ENCODE measurements around the gene VWA8. TPM values are rescaled to one million over a fixed set of nuclear protein-coding genes. Genes with fewer than 3 reads are reported as not detected.

The VWA8 gene
- total RNA-seq, 1 experiment from 2014 or later = 22.6 TPM

DNA sequence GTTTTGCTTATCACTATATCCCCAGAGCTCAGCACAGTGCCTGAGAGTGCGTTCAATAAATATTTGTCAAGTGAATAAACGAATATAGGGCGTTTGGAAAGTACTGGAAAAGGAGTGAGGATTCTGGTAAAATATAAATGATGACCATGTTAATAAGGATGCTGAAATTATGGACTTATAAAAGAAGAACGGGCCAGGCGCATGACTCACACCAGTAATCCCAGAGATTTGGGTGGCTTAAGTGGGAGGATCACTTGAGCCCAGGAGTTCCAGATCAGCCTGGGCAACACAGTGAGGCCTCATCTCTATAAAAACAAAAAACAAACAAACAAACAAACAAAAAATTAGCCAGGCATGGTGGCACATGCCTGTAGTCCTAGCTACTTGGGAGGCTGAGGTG is 198.1 kb downstream of the VWA8 start:
- H3K27me3 ChIP-seq (ENCODE audit: insufficient read depth, low read length) = no peaks in the 10 kb centered on the region
- no peak overlapping the region for H2AFZ ChIP-seq (ENCODE audit: low read depth, low read length, poor library complexity, severe bottlenecking)
- DNase-seq (ENCODE audit: low read depth, low spot score) (no peak), ATAC-seq (no peak)
- no peak for TF ChIP-seq YY1 (IDR thresholded peaks at IDR 0.05; ENCODE audit: extremely low read depth, insufficient replicate concordance, low read depth, low read length)
- TF ChIP-seq ZNF274 (IDR thresholded peaks at IDR 0.05; ENCODE audit: low read depth, low read length) = no peak
- TF ChIP-seq, protein P1, sequence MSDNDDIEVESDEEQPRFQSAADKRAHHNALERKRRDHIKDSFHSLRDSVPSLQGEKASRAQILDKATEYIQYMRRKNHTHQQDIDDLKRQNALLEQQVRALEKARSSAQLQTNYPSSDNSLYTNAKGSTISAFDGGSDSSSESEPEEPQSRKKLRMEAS (IDR thresholded peaks at IDR 0.05) = no peak
- TF ChIP-seq EGR1 (IDR thresholded peaks at IDR 0.05; ENCODE audit: low read depth) = no peak
- no peak for TF ChIP-seq POLR2AphosphoS5 (IDR thresholded peaks at IDR 0.05; ENCODE audit: low read depth, low read length)
- TF ChIP-seq CBX3 (IDR thresholded peaks at IDR 0.05; ENCODE audit: low read depth) = no peak
- no TSS peak for BruUV-seq (replicated peaks)
- RAD21 ChIA-PET (ENCODE audit: low non-redundant PET in 1 of 2, low total read pairs in 2 of 2, uncharacterized antibody in 2 of 2, unreplicated experiment in 2 of 2) = no interaction called here
- no peaks in the 10 kb centered on the region for H4K20me1 ChIP-seq (ENCODE audit: insufficient read depth)
- H3K4me3 ChIP-seq (replicated peaks in 1 of 2; ENCODE audit: low read depth in 1 of 2, low read length in 2 of 2) = no peak overlapping the region
- POLR2A ChIA-PET = no interaction called here
- no peaks in the 10 kb centered on the region for H3K4me1 ChIP-seq (ENCODE audit: control insufficient read depth in 1 of 2, insufficient read depth in 2 of 2, low read length in 2 of 2)
- no peaks in the 10 kb centered on the region for H3K79me2 ChIP-seq (ENCODE audit: insufficient read depth, low read length)
- H3K9ac ChIP-seq (ENCODE audit: low read length) = no peak overlapping the region
- no peak overlapping the region for H3K27ac ChIP-seq (ENCODE audit: low read depth, low read length)
- H3K4me2 ChIP-seq (ENCODE audit: low read length) = no peak overlapping the region
- H3K36me3 ChIP-seq (ENCODE audit: control insufficient read depth in 1 of 2, insufficient read depth in 2 of 2, low read length in 2 of 2) = no peaks in the 10 kb centered on the region
- H3K9me3 ChIP-seq (ENCODE audit: control insufficient read depth in 1 of 2, insufficient read depth in 1 of 2, low read depth in 1 of 2, low read length in 2 of 2) = no peaks in the 10 kb centered on the region
- no peaks in the 10 kb centered on the region for H3K9me2 ChIP-seq (ENCODE audit: insufficient read depth)
- CTCF ChIA-PET = no interaction called here
- intact Hi-C loops (cut with micrococcal nuclease) = no loop called here

DNA sequence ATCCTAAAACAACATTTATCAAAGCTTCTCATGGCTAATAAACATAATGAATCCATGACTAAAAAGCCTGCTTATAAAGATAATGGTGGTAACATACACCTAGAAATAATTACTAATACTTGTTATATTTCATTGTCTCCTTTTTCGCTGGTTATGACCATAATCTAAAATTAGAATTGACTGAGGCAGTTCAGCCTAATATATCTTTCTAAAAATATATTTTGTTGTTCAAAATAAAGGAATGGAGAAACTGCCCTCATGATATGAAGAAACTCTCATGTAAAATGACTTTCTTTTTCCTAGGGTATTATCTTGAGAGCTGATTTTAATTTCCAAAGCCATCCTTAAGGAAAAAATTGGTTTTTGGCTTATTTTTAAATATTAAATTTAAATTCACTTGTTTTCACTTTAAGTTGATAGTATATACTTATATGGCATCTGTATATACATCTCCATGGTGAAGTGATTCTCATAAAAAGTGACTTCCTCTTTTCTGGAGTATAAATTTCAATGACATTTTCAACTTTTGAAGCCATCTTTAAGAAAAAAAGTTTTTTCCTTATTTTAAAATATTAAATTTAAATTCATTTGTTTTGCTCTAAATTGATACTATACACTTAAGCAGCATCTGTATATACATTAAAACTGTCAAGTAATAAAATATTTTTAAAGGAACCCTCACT is 204.6 kb downstream of the VWA8 start:
- ATAC-seq = no peak

More for the DNA sequence above, 204.6 kb downstream of the VWA8 start:
- H3K27ac ChIP-seq (ENCODE audit: low read depth, low read length) = no peak overlapping the region
- H3K9ac ChIP-seq (ENCODE audit: low read length) = no peak overlapping the region
- no peak for DNase-seq (ENCODE audit: low read depth, low spot score)
- no TSS peak for BruUV-seq (replicated peaks)
- ChIA-PET POLR2A (no interaction called here), CTCF (no interaction called here), RAD21 (ENCODE audit: low non-redundant PET in 1 of 2, low total read pairs in 2 of 2, uncharacterized antibody in 2 of 2, unreplicated experiment in 2 of 2) (no interaction called here)
- intact Hi-C loops (cut with micrococcal nuclease) = no loop called here
- H3K9me3 ChIP-seq (ENCODE audit: control insufficient read depth in 1 of 2, insufficient read depth in 1 of 2, low read depth in 1 of 2, low read length in 2 of 2) = no peaks in the 10 kb centered on the region
- H3K4me2 ChIP-seq (ENCODE audit: low read length) = no peak overlapping the region
- H3K27me3 ChIP-seq (ENCODE audit: insufficient read depth, low read length) = no peaks in the 10 kb centered on the region
- H3K36me3 ChIP-seq (ENCODE audit: control insufficient read depth in 1 of 2, insufficient read depth in 2 of 2, low read length in 2 of 2) = no peaks in the 10 kb centered on the region
- no peaks in the 10 kb centered on the region for H3K4me1 ChIP-seq (ENCODE audit: control insufficient read depth in 1 of 2, insufficient read depth in 2 of 2, low read length in 2 of 2)
- H3K4me3 ChIP-seq (replicated peaks in 1 of 2; ENCODE audit: low read depth in 1 of 2, low read length in 2 of 2) = no peak overlapping the region
- TF ChIP-seq JUND (IDR thresholded peaks at IDR 0.05) (no peak), POLR2AphosphoS5 (IDR thresholded peaks at IDR 0.05; ENCODE audit: low read depth, low read length) (no peak), RAD21 (IDR thresholded peaks at IDR 0.05; ENCODE audit: low read depth) (no peak), SIN3A (IDR thresholded peaks at IDR 0.05; ENCODE audit: low read depth) (no peak), ZNF274 (IDR thresholded peaks at IDR 0.05; ENCODE audit: low read depth, low read length) (no peak)
- TF ChIP-seq, protein P2, sequence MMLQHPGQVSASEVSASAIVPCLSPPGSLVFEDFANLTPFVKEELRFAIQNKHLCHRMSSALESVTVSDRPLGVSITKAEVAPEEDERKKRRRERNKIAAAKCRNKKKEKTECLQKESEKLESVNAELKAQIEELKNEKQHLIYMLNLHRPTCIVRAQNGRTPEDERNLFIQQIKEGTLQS (IDR thresholded peaks at IDR 0.05) = no peak
- TF ChIP-seq, protein P1 (IDR thresholded peaks at IDR 0.05) = no peak
- no peak overlapping the region for H2AFZ ChIP-seq (ENCODE audit: low read depth, low read length, poor library complexity, severe bottlenecking)
- no peaks in the 10 kb centered on the region for H3K9me2 ChIP-seq (ENCODE audit: insufficient read depth)
- no peaks in the 10 kb centered on the region for H3K79me2 ChIP-seq (ENCODE audit: insufficient read depth, low read length)
- no peaks in the 10 kb centered on the region; the same call in 1 of the 2 replicates for H4K20me1 ChIP-seq (ENCODE audit: insufficient read depth)

Measured in HCT116 (cell line).